Osteoblast (primary cell): Measurements from ENCODE around the gene AGTRAP. TPM values are rescaled to one million over a fixed set of nuclear protein-coding genes. Genes with fewer than 3 reads are reported as not detected.

Source experiments
- DNase-seq: peaks from one replicate; pipeline ENCODE4 v3.0.0; 2011; ENCODE audit warnings: low spot score, mixed read lengths; ENCODE audit not compliant: insufficient read length; ENCODE audit errors: missing footprints
- H2AFZ ChIP-seq: 2 replicates; pipeline ENCODE4 v1.6.0; 2011; ENCODE audit warnings: mild to moderate bottlenecking, low read length
- H3K27ac ChIP-seq: 2 replicates; pipeline ENCODE4 v1.5.1; 2011; ENCODE audit warnings: mild to moderate bottlenecking, low read depth, low read length, moderate library complexity
- H3K27me3 ChIP-seq: 2 replicates; pipeline ENCODE4 v1.6.0; 2012; ENCODE audit warnings: mild to moderate bottlenecking, control low read depth, inconsistent platforms, low read length, moderate library complexity; ENCODE audit not compliant: insufficient read depth
- H3K36me3 ChIP-seq: 2 replicates; pipeline ENCODE4 v1.5.1; 2011; ENCODE audit warnings: mild to moderate bottlenecking, low read length, control low read depth, moderate library complexity; ENCODE audit not compliant: insufficient read depth
- H3K4me1 ChIP-seq: 2 replicates; pipeline ENCODE4 v1.5.1; 2011; ENCODE audit warnings: mild to moderate bottlenecking, low read length, control low read depth, moderate library complexity; ENCODE audit not compliant: insufficient read depth
- H3K4me2 ChIP-seq: 2 replicates; pipeline ENCODE4 v1.6.0; 2011; ENCODE audit warnings: mild to moderate bottlenecking, low read length; ENCODE audit not compliant: insufficient read depth
- H3K4me3 ChIP-seq: fragments of 200-600 bp; sonication (generic); 3 replicates; pipeline ENCODE4 v1.5.1; 2012; ENCODE audit warnings: mild to moderate bottlenecking, low read length, inconsistent platforms; ENCODE audit not compliant: insufficient read depth
- H3K79me2 ChIP-seq: 2 replicates; pipeline ENCODE4 v1.6.0; 2012; ENCODE audit warnings: mild to moderate bottlenecking, low read length, control low read depth, inconsistent platforms; ENCODE audit not compliant: insufficient read depth
- H3K9me3 ChIP-seq: 2 replicates; pipeline ENCODE4 v1.5.1; 2011; ENCODE audit warnings: low read depth, low read length, control low read depth
- H4K20me1 ChIP-seq: 2 replicates; pipeline ENCODE4 v1.6.0; 2012; ENCODE audit warnings: mild to moderate bottlenecking, low read length, control low read depth; ENCODE audit not compliant: insufficient read depth
- total RNA-seq: library from RNA; depleted of rRNA; stranded (reverse); fragments of >200 nt; gene quantifications from 2 replicates; pipeline ENCODE4 v1.2.3, GENCODE V29; 2012
- TF ChIP-seq, protein P1 (sequence below): IDR thresholded peaks from 2 replicates; pipeline ENCODE4 v1.5.1; 2011; ENCODE audit warnings: mild to moderate bottlenecking, low read depth, low read length, moderate library complexity; ENCODE audit errors: extremely low read depth

AGTRAP gene
- total RNA-seq, 1 donor: 56.5 TPM

DNA sequence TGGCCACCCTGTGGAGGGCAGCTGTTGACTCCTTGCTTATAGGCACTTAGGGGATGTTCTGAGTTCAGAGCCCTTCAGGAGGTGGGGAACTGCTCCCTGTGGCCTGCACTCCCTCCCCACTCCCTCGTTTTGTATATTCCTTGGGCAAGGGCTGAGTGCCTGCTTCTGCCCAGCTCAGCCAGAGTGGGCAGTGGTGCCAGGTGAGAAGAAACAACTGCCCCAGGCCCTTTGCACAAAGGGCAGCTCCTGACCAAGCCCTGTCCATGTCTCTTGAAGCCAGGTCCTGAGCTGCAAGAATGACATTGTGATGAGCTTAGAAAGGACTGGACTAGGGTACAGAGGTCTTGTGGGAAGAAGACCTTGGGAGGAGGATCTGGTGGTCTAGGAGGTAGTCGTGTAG, 2.2 kb downstream of the AGTRAP start:
- peaks cover 17% of the 10 kb centered on the region for H3K79me2 ChIP-seq

DNA sequence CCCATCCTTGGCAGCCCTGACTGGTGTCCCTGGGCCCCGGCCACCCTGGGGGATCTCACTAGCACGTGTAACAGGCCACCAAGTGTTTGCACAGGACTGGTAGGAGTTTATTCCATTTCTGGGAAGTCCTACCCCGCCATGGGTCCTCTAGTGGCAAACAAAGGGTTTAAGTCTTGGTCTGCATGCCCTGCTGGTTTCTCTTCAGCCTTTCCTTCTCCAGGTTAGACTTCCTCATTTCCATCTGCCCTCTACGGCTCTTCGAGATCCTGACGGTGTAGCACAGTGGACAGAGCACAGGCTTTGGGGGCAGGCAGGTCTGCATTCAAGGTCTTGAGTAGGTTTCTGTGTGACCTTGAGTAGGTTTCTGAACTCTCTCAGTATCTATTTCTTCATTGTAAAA, 2.8 kb downstream of the AGTRAP start:
- Histone ChIP-seq H3K4me3 (no peak overlapping the region), H3K4me2 (no peak overlapping the region), H3K36me3 (no peaks in the 10 kb centered on the region), H3K27ac (no peak overlapping the region), H3K79me2 (peaks cover 17% of the 10 kb centered on the region), H3K9me3 (no peaks in the 10 kb centered on the region), H2AFZ (no peak overlapping the region), H4K20me1 (peaks cover 30% of the 10 kb centered on the region), H3K27me3 (no peaks in the 10 kb centered on the region), H3K4me1 (peaks cover 7% of the 10 kb centered on the region)
- TF ChIP-seq, protein P1, sequence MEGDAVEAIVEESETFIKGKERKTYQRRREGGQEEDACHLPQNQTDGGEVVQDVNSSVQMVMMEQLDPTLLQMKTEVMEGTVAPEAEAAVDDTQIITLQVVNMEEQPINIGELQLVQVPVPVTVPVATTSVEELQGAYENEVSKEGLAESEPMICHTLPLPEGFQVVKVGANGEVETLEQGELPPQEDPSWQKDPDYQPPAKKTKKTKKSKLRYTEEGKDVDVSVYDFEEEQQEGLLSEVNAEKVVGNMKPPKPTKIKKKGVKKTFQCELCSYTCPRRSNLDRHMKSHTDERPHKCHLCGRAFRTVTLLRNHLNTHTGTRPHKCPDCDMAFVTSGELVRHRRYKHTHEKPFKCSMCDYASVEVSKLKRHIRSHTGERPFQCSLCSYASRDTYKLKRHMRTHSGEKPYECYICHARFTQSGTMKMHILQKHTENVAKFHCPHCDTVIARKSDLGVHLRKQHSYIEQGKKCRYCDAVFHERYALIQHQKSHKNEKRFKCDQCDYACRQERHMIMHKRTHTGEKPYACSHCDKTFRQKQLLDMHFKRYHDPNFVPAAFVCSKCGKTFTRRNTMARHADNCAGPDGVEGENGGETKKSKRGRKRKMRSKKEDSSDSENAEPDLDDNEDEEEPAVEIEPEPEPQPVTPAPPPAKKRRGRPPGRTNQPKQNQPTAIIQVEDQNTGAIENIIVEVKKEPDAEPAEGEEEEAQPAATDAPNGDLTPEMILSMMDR: no peak
- DNase-seq: peak; percentile 37

More for the DNA sequence above, 2.2 kb downstream of the AGTRAP start:
- no peaks in the 10 kb centered on the region for H3K9me3 ChIP-seq
- H3K27ac ChIP-seq: no peak overlapping the region
- H2AFZ ChIP-seq: no peak overlapping the region
- TF ChIP-seq, protein P1: no peak
- peak; percentile 27 for DNase-seq
- no peak overlapping the region for H3K4me3 ChIP-seq
- peaks cover 7% of the 10 kb centered on the region for H3K4me1 ChIP-seq
- peaks cover 30% of the 10 kb centered on the region for H4K20me1 ChIP-seq
- no peaks in the 10 kb centered on the region for H3K27me3 ChIP-seq
- no peak overlapping the region for H3K4me2 ChIP-seq
- H3K36me3 ChIP-seq: no peaks in the 10 kb centered on the region

DNA sequence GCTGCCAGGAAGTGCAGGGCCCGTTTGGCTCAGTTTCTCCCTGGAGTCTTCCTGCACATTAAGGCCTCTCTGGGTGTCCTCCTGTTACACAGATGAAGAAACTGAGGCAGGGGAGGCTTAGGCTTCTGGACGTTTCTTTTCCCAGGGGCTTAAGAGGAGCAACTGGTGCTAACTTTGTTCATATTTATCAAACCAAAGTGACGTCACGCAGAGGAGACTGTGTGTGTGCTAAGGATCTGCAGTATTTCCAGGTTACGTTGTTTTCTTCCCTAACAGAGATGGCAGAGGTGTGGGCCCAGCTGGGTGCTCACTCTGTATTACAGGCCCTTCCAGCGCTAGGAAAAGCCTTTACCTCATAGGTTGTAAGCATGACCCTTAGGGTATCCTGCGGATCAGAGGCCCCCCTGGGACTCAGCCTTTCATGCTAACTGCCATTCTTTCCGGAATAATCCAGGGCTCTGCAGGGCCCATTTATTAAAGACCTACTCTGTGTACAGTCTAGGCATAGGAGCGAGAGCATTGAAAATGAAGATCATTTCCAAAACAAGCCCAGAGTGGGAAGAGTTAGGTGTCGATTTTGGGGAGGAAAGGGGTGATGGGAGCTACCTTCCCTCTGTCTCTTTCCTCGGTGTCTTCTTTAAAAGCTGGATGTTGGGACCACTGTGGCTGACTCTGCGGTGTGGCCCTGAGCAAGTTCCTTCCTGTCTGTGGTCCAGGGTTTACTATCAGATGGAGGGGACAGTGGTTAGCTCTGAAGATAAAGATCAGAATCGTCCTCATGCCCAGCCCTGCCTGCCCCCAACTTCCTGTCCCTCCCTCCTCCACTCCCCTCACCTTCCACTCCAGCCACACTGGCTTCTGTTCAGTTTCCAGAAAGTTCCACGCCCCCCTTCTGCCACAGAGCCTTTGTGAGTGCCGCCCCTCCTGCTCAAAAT, 4.6 kb downstream of the AGTRAP start:
- Histone ChIP-seq H3K79me2 (peaks cover 17% of the 10 kb centered on the region), H2AFZ (no peak overlapping the region), H3K27ac (no peak overlapping the region), H3K4me3 (no peak overlapping the region), H3K4me1 (peaks cover 7% of the 10 kb centered on the region), H4K20me1 (peaks cover 33% of the 10 kb centered on the region), H3K36me3 (no peaks in the 10 kb centered on the region), H3K9me3 (no peaks in the 10 kb centered on the region), H3K27me3 (no peaks in the 10 kb centered on the region), H3K4me2 (no peak overlapping the region)
- TF ChIP-seq, protein P1: no peak
- DNase-seq: no peak

DNA sequence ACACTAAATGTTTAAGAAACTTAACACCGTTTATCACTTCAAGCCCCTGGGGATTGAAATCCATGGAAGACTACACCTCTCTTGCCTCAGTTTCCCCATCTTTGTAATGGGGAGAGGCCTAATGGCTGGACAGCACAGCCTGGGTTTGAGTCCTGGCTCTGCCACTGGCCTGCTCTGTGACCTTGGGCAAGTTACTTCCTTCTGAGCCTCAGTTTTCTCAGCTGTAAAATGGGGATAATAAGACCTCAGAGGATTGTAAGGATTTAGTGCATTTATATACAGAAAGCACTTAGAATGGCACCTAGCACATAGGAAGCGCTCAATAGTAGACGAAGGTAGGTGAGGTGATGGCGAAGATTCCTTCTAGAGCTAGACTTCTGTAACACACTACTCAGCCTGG, 5.5 kb downstream of the AGTRAP start:
- Histone ChIP-seq H3K9me3 (no peaks in the 10 kb centered on the region), H3K27ac (no peak overlapping the region), H3K4me1 (peaks cover 7% of the 10 kb centered on the region), H3K4me2 (no peak overlapping the region), H3K36me3 (peaks cover 3% of the 10 kb centered on the region), H3K4me3 (no peak overlapping the region), H2AFZ (no peak overlapping the region), H3K79me2 (peaks cover 17% of the 10 kb centered on the region), H3K27me3 (no peaks in the 10 kb centered on the region), H4K20me1 (peaks cover 43% of the 10 kb centered on the region)
- TF ChIP-seq, protein P1: no peak
- no peak for DNase-seq
